ENCODE data around the gene SOX18. TPM values are rescaled to one million over a fixed set of nuclear protein-coding genes. Genes with fewer than 3 reads are reported as not detected.

The SOX18 gene
- total and polyA plus RNA-seq, 2 of the 13 experiments (the other 11 are each of a cell fraction or from before 2014, with no cell fraction given): 1.6 to 1.9 TPM

DNA sequence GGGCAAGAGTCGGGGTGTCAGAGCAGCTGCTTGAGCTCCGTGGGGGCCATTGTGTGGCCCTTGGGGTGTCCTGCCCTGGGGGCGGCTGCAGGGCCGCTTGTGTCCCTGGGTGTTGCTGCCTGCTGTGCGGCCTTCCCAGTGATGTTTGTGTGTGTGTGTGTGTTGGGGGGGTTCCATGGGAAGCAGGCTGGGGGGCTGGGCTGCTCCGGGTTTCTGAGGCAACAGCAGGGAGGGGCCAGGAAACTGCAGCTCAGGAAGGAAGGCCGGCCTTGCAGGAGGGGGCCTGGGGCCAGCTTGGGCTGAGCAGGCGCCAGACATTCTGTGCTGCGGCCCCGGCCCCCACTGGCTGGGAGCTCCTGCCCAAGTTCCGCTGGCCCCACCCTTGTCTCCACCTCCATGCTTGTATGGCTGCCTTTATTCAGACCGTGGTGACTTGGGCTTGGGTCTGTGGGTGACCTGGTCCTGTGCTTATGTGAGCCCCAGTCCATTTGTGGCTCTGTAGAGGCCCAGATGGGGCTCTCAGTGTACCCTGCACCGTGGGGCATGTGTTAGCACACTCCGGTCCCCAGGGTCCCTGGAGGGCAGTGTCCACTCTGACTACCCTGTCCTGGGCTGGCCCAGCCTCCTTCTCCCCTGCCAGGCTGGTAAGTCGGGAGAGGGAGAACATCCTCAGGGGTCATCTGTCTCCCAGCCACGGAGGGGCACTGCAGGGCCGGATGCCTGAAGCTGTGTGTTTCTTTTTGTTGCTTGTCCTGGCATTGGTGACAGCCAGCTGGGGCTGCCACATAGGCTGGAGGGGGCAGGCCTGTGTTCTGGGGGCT, 4.6 kb upstream of the SOX18 start (continued):
- TF ChIP-seq JARID2 (CRISPR knock-in tag; IDR thresholded peaks at IDR 0.05; ENCODE audit: insufficient replicate concordance) (peak; percentile 80), MYNN (CRISPR knock-in tag; IDR thresholded peaks at IDR 0.05; ENCODE audit: low read depth) (0 out of 2 replicates have a peak, but pooled peaks have one; percentile 91), POLR2AphosphoS2 (IDR thresholded peaks at IDR 0.05; ENCODE audit: low read depth, low read length) (no peak), USF2 (IDR thresholded peaks at IDR 0.05; ENCODE audit: low read depth, low read length) (no peak), USF2 (CRISPR knock-in tag; IDR thresholded peaks at IDR 0.05; ENCODE audit: borderline replicate concordance) (no peak), ZNF740 (CRISPR knock-in tag; IDR thresholded peaks at IDR 0.05) (peak; percentile 89; the same call in 1 of the 2 replicates), ZNF605 (CRISPR knock-in tag; IDR thresholded peaks at IDR 0.05) (peak; percentile 94), TP53 (CRISPR knock-in tag; conservative IDR thresholded peaks at IDR 0.05) (no peak), ZNF747 (CRISPR knock-in tag; IDR thresholded peaks at IDR 0.05; ENCODE audit: borderline replicate concordance) (0 out of 2 replicates have a peak, but pooled peaks have one; percentile 10), HIVEP1 (CRISPR knock-in tag; IDR thresholded peaks at IDR 0.05) (no peak), RBM22 (optimal IDR thresholded peaks at IDR 0.05; ENCODE audit: low read length) (peak; percentile 19), ZIK1 (CRISPR knock-in tag; IDR thresholded peaks at IDR 0.05; ENCODE audit: borderline replicate concordance, low read depth) (no peak), CBX5 (CRISPR knock-in tag; IDR thresholded peaks at IDR 0.05; ENCODE audit: borderline replicate concordance) (peak; percentile 90; the same call in 1 of the 2 replicates), FOXO1 (CRISPR knock-in tag; IDR thresholded peaks at IDR 0.05) (peak; percentile 46), ZNF143 (CRISPR knock-in tag; IDR thresholded peaks at IDR 0.05) (peak; percentile 57), ZNF331 (CRISPR knock-in tag; IDR thresholded peaks at IDR 0.05) (peak; percentile 81), ETS1 (CRISPR knock-in tag; IDR thresholded peaks at IDR 0.05) (peak; percentile 57; the same call in 1 of the 2 replicates), NKX3-1 (CRISPR knock-in tag; IDR thresholded peaks at IDR 0.05) (no peak; the same call in none of the 2 replicates), NFRKB (IDR thresholded peaks at IDR 0.05) (no peak), ZNF775 (CRISPR knock-in tag; IDR thresholded peaks at IDR 0.05; ENCODE audit: borderline replicate concordance) (0 out of 2 replicates have a peak, but pooled peaks have one; percentile 54), RORA (CRISPR knock-in tag; IDR thresholded peaks at IDR 0.05) (no peak), ZNF703 (CRISPR knock-in tag; IDR thresholded peaks at IDR 0.05; ENCODE audit: borderline replicate concordance) (no peak; the same call in 1 of the 2 replicates), PITX1 (CRISPR knock-in tag; IDR thresholded peaks at IDR 0.05) (peak; percentile 62), CBFB (CRISPR knock-in tag; IDR thresholded peaks at IDR 0.05) (peak; percentile 46; the same call in 1 of the 2 replicates), NFKB2 (CRISPR knock-in tag; IDR thresholded peaks at IDR 0.05; ENCODE audit: borderline replicate concordance) (peak; percentile 92; the same call in 1 of the 2 replicates), ZNF737 (CRISPR knock-in tag; IDR thresholded peaks at IDR 0.05; ENCODE audit: borderline replicate concordance) (no peak)

All from HepG2 (cell line).